HEK293 (cell line): ENCODE results near the gene SMARCD2.

Source experiments
- CTCF ChIA-PET: fragments of 350-600 bp; formaldehyde crosslinking; extraction: SDS; loops from one replicate; lab custom pipeline; 2021; ENCODE audit warnings: antibody characterized with exemption; lab: Yijun Ruan, JAX
- POLR2A ChIA-PET: fragments of 300-600 bp; formaldehyde crosslinking; extraction: SDS; loops from one replicate; lab custom pipeline; 2020; ENCODE audit warnings: antibody characterized with exemption, inconsistent platforms; lab: Yijun Ruan, JAX
- H3K27ac ChIP-seq: fragments of 200-500 bp; sonication (Bioruptor generic); 2 replicates; pipeline ENCODE4 v1.5.1; 2014; ENCODE audit warnings: low read depth, low read length, control low read depth, inconsistent platforms; ENCODE audit errors: extremely low read depth
- H3K36me3 ChIP-seq, 2 experiments: fragments of 200-500 bp in 1 of 2; sonication (Bioruptor generic) in 1 of 2; 1 replicate in 1 of 2; 2 replicates in 1 of 2; pipeline ENCODE4 v1.5.1; 2014 to 2017; ENCODE audit warnings: inconsistent platforms in 2 of 2, low read length in 2 of 2; ENCODE audit not compliant: control insufficient read depth in 2 of 2, insufficient read depth in 1 of 2
- H3K4me1 ChIP-seq: fragments of 200-500 bp; sonication (Bioruptor generic); 2 replicates; pipeline ENCODE4 v1.5.1; 2014; ENCODE audit warnings: mild to moderate bottlenecking, low read length, inconsistent platforms; ENCODE audit not compliant: control insufficient read depth, insufficient read depth
- H3K4me3 ChIP-seq: 2 replicates; pipeline ENCODE4 v1.5.1; 2011; ENCODE audit warnings: low read depth, mild to moderate bottlenecking, control low read depth, low read length, moderate library complexity
- H3K9me3 ChIP-seq: fragments of 200-500 bp; sonication (Bioruptor generic); 2 replicates; pipeline ENCODE4 v1.5.1; 2014; ENCODE audit warnings: low read depth, low read length, inconsistent platforms; ENCODE audit not compliant: control insufficient read depth, insufficient read depth
- MEIS1 ChIP-seq: sonication (generic); formaldehyde crosslinking; IDR thresholded peaks from 2 replicates; pipeline ENCODE4 v1.8.1; 2022; ENCODE audit warnings: missing genetic modification reagents, mild to moderate bottlenecking, borderline replicate concordance
- ZBTB48 ChIP-seq: fragments of 450-650 bp; formaldehyde crosslinking; IDR thresholded peaks from 2 replicates; pipeline ENCODE4 v1.5.1; 2016; ENCODE audit warnings: missing biosample characterization, missing genetic modification characterization
- ZFHX2 ChIP-seq: fragments of 450-650 bp; formaldehyde crosslinking; conservative IDR thresholded peaks from 2 replicates; pipeline ENCODE4 v1.5.1; 2016; ENCODE audit warnings: missing biosample characterization, missing genetic modification characterization
- ZNF146 ChIP-seq: fragments of 450-650 bp; formaldehyde crosslinking; IDR thresholded peaks from 2 replicates; pipeline ENCODE4 v1.5.1; 2016; ENCODE audit warnings: missing biosample characterization, missing genetic modification characterization
- ZNF157 ChIP-seq: fragments of 450-650 bp; formaldehyde crosslinking; IDR thresholded peaks from 2 replicates; pipeline ENCODE4 v1.5.1; 2016; ENCODE audit warnings: missing biosample characterization, missing genetic modification characterization
- ZNF302 ChIP-seq: fragments of 450-650 bp; formaldehyde crosslinking; IDR thresholded peaks from 2 replicates; pipeline ENCODE4 v1.5.1; 2016; ENCODE audit warnings: missing biosample characterization, missing genetic modification characterization, low read depth
- ZNF324 ChIP-seq: fragments of 450-650 bp; formaldehyde crosslinking; IDR thresholded peaks from 2 replicates; pipeline ENCODE4 v1.5.1; 2016; ENCODE audit warnings: missing biosample characterization, missing genetic modification characterization
- ZNF366 ChIP-seq: fragments of 450-650 bp; formaldehyde crosslinking; conservative IDR thresholded peaks from 2 replicates; pipeline ENCODE4 v1.5.1; 2016; ENCODE audit warnings: missing biosample characterization, missing genetic modification characterization
- ZNF394 ChIP-seq: fragments of 450-650 bp; formaldehyde crosslinking; IDR thresholded peaks from 2 replicates; pipeline ENCODE4 v1.5.1; 2016; ENCODE audit warnings: missing biosample characterization, missing genetic modification characterization, mild to moderate bottlenecking, moderate library complexity, borderline replicate concordance
- ZNF423 ChIP-seq: fragments of 450-650 bp; formaldehyde crosslinking; IDR thresholded peaks from 2 replicates; pipeline ENCODE4 v1.5.1; 2016; ENCODE audit warnings: missing biosample characterization, missing genetic modification characterization
- ZNF514 ChIP-seq: fragments of 450-650 bp; formaldehyde crosslinking; IDR thresholded peaks from 2 replicates; pipeline ENCODE4 v1.5.1; 2016; ENCODE audit warnings: missing biosample characterization, missing genetic modification characterization
- ZNF529 ChIP-seq: fragments of 450-650 bp; formaldehyde crosslinking; IDR thresholded peaks from 2 replicates; pipeline ENCODE4 v1.5.1; 2017; ENCODE audit warnings: missing genetic modification characterization, missing biosample characterization; ENCODE audit not compliant: insufficient replicate concordance
- ZNF548 ChIP-seq: fragments of 450-650 bp; formaldehyde crosslinking; IDR thresholded peaks from 2 replicates; pipeline ENCODE4 v1.5.1; 2016; ENCODE audit warnings: missing biosample characterization, missing genetic modification characterization
- ZNF571 ChIP-seq: fragments of 450-650 bp; formaldehyde crosslinking; IDR thresholded peaks from 2 replicates; pipeline ENCODE4 v1.5.0; 2017; ENCODE audit warnings: missing biosample characterization, missing genetic modification characterization
- ZNF701 ChIP-seq: fragments of 450-650 bp; formaldehyde crosslinking; IDR thresholded peaks from 2 replicates; pipeline ENCODE4 v1.5.1; 2016; ENCODE audit warnings: missing biosample characterization, missing genetic modification characterization
- ZNF776 ChIP-seq: fragments of 450-650 bp; formaldehyde crosslinking; IDR thresholded peaks from 2 replicates; pipeline ENCODE4 v1.5.0; 2017; ENCODE audit warnings: missing biosample characterization, missing genetic modification characterization, borderline replicate concordance
- ZNF777 ChIP-seq: fragments of 450-650 bp; formaldehyde crosslinking; IDR thresholded peaks from 2 replicates; pipeline ENCODE4 v1.5.1; 2017; ENCODE audit warnings: missing biosample characterization, missing genetic modification characterization, borderline replicate concordance
- ZNF837 ChIP-seq: fragments of 450-650 bp; formaldehyde crosslinking; IDR thresholded peaks from 2 replicates; pipeline ENCODE4 v1.5.1; 2016; ENCODE audit warnings: missing biosample characterization, missing genetic modification characterization
- ZNF843 ChIP-seq: fragments of 450-650 bp; formaldehyde crosslinking; IDR thresholded peaks from 2 replicates; pipeline ENCODE4 v1.5.1; 2016; ENCODE audit warnings: missing biosample characterization, missing genetic modification characterization
- ZSCAN23 ChIP-seq: fragments of 450-650 bp; formaldehyde crosslinking; IDR thresholded peaks from 2 replicates; pipeline ENCODE4 v1.5.1; 2016; ENCODE audit warnings: missing biosample characterization, missing genetic modification characterization
- TF ChIP-seq, protein P1 (sequence below): fragments of 450-650 bp; formaldehyde crosslinking; IDR thresholded peaks from 2 replicates; pipeline ENCODE4 v1.5.1; 2016; ENCODE audit warnings: missing biosample characterization, missing genetic modification characterization
- TF ChIP-seq, protein P2 (sequence below): sonication (generic); formaldehyde crosslinking; IDR thresholded peaks from 2 replicates; pipeline ENCODE4 v1.8.1; 2022; ENCODE audit warnings: mild to moderate bottlenecking, moderate library complexity, missing genetic modification reagents
- TF ChIP-seq, protein P3 (sequence below): fragments of 450-650 bp; formaldehyde crosslinking; IDR thresholded peaks from 2 replicates; pipeline ENCODE4 v1.5.0; 2017; ENCODE audit warnings: missing biosample characterization, missing genetic modification characterization, borderline replicate concordance
- TF ChIP-seq, protein P4 (sequence below): fragments of 450-650 bp; formaldehyde crosslinking; IDR thresholded peaks from 2 replicates; pipeline ENCODE4 v1.5.1; 2017; ENCODE audit warnings: missing biosample characterization, missing genetic modification characterization
- TF ChIP-seq, protein P5 (sequence below): fragments of 450-650 bp; formaldehyde crosslinking; IDR thresholded peaks from 2 replicates; pipeline ENCODE4 v1.5.1; 2017; ENCODE audit warnings: missing biosample characterization, missing genetic modification characterization
- TF ChIP-seq, protein P6 (sequence below): fragments of 450-650 bp; formaldehyde crosslinking; IDR thresholded peaks from 2 replicates; pipeline ENCODE4 v1.5.1; 2016; ENCODE audit warnings: missing biosample characterization, missing genetic modification characterization

SMARCD2 gene

DNA sequence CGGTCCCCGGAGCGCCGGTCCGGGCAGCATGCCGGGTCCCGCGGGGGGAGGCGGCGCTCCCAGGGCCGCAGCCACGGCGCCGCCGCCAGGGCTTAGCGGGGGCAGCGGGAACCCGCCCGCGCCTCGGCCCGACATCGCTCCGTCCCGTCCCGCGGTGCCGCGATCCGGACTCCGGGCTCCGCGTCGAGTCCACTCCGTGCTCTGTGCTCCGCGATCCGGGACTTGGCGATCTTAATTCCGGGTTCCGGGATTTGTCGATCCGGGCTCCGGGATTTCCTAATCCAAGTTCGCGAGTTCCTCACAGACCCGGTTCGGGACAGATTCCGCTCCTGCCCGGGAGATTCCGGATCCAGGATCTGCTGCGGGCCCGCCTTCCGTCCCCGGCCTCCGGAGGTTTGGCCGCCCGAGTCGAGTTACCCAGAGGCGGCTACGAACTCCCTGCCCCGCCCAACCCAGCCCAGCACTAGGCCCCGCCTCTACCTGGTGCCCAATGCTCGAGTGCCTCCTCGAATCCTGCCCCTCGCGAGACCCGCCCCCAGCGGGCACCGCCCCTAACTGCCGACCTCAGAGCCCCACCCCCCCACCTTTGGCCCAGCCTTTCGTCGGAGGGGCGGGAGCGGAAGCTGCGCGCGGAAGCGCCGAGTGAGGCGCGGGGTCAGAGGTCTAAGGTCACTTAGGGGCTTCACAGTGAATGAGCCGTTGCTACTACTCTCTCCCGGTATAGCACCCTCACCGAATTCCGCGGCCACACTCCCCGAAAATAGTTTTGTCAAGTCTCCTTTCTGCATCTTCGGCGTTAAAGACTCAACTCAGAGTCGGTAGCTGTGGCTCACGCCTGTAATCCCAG lies at the start of gene SMARCD2:
TSS of gene SMARCD2 (minus strand) at position 146 of the 847 bp plus-strand sequence. CDS start at position 135, 11 bp downstream.
- CTCF ChIA-PET: interaction anchor here (0.6 to 9.5 kb wide), 5 partner anchors 8 to 23 kb away, joined by 3 to 62 read pairs (median 8); no protein-coding TSS in a partner anchor
- peak within 1 kb of the TSS; percentile 97 for H3K27ac ChIP-seq
- H3K4me3 ChIP-seq: peak within 1 kb of the TSS; percentile 93
- H3K9me3 ChIP-seq: no peaks in the 10 kb centered on the region
- H3K4me1 ChIP-seq: peaks cover 20% of the 10 kb centered on the region
- POLR2A ChIA-PET: interaction anchor here (0.6 to 6.5 kb wide), 15 partner anchors 9 to 1312 kb away, joined by 3 to 65 read pairs (median 4); partner anchors contain the start of genes CCDC47, DDX42, FTSJ3 and MAP3K3
- peaks cover 3 to 8% of the 10 kb centered on the region in 2 experiments; a peak in 2 of 3 replicates for H3K36me3 ChIP-seq
- TF ChIP-seq ZNF837 (tag by site-specific recombination): no peak
- TF ChIP-seq, protein P1, sequence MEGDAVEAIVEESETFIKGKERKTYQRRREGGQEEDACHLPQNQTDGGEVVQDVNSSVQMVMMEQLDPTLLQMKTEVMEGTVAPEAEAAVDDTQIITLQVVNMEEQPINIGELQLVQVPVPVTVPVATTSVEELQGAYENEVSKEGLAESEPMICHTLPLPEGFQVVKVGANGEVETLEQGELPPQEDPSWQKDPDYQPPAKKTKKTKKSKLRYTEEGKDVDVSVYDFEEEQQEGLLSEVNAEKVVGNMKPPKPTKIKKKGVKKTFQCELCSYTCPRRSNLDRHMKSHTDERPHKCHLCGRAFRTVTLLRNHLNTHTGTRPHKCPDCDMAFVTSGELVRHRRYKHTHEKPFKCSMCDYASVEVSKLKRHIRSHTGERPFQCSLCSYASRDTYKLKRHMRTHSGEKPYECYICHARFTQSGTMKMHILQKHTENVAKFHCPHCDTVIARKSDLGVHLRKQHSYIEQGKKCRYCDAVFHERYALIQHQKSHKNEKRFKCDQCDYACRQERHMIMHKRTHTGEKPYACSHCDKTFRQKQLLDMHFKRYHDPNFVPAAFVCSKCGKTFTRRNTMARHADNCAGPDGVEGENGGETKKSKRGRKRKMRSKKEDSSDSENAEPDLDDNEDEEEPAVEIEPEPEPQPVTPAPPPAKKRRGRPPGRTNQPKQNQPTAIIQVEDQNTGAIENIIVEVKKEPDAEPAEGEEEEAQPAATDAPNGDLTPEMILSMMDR (tag by site-specific recombination): peak; percentile 55; the same call in 1 of the 2 replicates
- 0 out of 2 replicates have a peak, but pooled peaks have one; percentile 55 for TF ChIP-seq ZNF548
- no peak for TF ChIP-seq ZNF777 (tag by site-specific recombination)
- no peak for TF ChIP-seq MEIS1 (CRISPR knock-in tag)
- TF ChIP-seq, protein P2, sequence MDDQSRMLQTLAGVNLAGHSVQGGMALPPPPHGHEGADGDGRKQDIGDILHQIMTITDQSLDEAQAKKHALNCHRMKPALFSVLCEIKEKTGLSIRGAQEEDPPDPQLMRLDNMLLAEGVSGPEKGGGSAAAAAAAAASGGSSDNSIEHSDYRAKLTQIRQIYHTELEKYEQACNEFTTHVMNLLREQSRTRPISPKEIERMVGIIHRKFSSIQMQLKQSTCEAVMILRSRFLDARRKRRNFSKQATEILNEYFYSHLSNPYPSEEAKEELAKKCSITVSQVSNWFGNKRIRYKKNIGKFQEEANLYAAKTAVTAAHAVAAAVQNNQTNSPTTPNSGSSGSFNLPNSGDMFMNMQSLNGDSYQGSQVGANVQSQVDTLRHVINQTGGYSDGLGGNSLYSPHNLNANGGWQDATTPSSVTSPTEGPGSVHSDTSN (CRISPR knock-in tag): peak; percentile 87; the same call in 1 of the 2 replicates
- TF ChIP-seq, protein P3, sequence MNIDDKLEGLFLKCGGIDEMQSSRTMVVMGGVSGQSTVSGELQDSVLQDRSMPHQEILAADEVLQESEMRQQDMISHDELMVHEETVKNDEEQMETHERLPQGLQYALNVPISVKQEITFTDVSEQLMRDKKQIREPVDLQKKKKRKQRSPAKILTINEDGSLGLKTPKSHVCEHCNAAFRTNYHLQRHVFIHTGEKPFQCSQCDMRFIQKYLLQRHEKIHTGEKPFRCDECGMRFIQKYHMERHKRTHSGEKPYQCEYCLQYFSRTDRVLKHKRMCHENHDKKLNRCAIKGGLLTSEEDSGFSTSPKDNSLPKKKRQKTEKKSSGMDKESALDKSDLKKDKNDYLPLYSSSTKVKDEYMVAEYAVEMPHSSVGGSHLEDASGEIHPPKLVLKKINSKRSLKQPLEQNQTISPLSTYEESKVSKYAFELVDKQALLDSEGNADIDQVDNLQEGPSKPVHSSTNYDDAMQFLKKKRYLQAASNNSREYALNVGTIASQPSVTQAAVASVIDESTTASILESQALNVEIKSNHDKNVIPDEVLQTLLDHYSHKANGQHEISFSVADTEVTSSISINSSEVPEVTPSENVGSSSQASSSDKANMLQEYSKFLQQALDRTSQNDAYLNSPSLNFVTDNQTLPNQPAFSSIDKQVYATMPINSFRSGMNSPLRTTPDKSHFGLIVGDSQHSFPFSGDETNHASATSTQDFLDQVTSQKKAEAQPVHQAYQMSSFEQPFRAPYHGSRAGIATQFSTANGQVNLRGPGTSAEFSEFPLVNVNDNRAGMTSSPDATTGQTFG: peak; percentile 84; the same call in 1 of the 2 replicates
- no peak for TF ChIP-seq ZNF529 (tag by site-specific recombination)
- peak; percentile 65 for TF ChIP-seq ZNF843
- TF ChIP-seq ZFHX2: peak; percentile 84
- peak; percentile 77 for TF ChIP-seq ZNF423 (tag by site-specific recombination)
- TF ChIP-seq ZNF157 (tag by site-specific recombination): peak; percentile 44; the same call in 1 of the 2 replicates
- TF ChIP-seq, protein P4, sequence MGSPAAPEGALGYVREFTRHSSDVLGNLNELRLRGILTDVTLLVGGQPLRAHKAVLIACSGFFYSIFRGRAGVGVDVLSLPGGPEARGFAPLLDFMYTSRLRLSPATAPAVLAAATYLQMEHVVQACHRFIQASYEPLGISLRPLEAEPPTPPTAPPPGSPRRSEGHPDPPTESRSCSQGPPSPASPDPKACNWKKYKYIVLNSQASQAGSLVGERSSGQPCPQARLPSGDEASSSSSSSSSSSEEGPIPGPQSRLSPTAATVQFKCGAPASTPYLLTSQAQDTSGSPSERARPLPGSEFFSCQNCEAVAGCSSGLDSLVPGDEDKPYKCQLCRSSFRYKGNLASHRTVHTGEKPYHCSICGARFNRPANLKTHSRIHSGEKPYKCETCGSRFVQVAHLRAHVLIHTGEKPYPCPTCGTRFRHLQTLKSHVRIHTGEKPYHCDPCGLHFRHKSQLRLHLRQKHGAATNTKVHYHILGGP (tag by site-specific recombination): no peak
- TF ChIP-seq ZNF701 (tag by site-specific recombination): peak; percentile 49; the same call in 1 of the 2 replicates
- no peak for TF ChIP-seq ZNF776 (tag by site-specific recombination)
- peak; percentile 100 for TF ChIP-seq ZNF324 (tag by site-specific recombination)
- TF ChIP-seq ZNF394: peak; percentile 80
- TF ChIP-seq ZNF366: peak; percentile 32; the same call in 1 of the 2 replicates
- TF ChIP-seq, protein P5, sequence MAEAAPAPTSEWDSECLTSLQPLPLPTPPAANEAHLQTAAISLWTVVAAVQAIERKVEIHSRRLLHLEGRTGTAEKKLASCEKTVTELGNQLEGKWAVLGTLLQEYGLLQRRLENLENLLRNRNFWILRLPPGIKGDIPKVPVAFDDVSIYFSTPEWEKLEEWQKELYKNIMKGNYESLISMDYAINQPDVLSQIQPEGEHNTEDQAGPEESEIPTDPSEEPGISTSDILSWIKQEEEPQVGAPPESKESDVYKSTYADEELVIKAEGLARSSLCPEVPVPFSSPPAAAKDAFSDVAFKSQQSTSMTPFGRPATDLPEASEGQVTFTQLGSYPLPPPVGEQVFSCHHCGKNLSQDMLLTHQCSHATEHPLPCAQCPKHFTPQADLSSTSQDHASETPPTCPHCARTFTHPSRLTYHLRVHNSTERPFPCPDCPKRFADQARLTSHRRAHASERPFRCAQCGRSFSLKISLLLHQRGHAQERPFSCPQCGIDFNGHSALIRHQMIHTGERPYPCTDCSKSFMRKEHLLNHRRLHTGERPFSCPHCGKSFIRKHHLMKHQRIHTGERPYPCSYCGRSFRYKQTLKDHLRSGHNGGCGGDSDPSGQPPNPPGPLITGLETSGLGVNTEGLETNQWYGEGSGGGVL (tag by site-specific recombination): peak; percentile 41
- TF ChIP-seq ZNF146 (tag by site-specific recombination): peak; percentile 86
- TF ChIP-seq ZNF571 (tag by site-specific recombination): no peak
- TF ChIP-seq ZBTB48 (tag by site-specific recombination): 0 out of 2 replicates have a peak, but pooled peaks have one; percentile 6
- peak; percentile 98 for TF ChIP-seq ZSCAN23 (tag by site-specific recombination)
- TF ChIP-seq ZNF302 (tag by site-specific recombination): peak; percentile 52; the same call in 1 of the 2 replicates
- TF ChIP-seq, protein P6, sequence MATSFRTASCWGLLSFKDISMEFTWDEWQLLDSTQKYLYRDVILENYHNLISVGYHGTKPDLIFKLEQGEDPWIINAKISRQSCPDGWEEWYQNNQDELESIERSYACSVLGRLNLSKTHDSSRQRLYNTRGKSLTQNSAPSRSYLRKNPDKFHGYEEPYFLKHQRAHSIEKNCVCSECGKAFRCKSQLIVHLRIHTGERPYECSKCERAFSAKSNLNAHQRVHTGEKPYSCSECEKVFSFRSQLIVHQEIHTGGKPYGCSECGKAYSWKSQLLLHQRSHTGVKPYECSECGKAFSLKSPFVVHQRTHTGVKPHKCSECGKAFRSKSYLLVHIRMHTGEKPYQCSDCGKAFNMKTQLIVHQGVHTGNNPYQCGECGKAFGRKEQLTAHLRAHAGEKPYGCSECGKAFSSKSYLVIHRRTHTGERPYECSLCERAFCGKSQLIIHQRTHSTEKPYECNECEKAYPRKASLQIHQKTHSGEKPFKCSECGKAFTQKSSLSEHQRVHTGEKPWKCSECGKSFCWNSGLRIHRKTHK (tag by site-specific recombination): no peak
- no peak for TF ChIP-seq ZNF514
